NCI-H748 treated with DMSO at 0.1 percent for 48 hours (cell line): ENCODE measurements around the gene NR2E3.
"Not testable (repeated sequence)": the region's sequence is repeated elsewhere in the genome, so short reads cannot be mapped to it uniquely, and the experiment has no call there.

Experiments
- DNase-seq: peaks from one replicate; lab custom pipeline; 2025; lab: John Stamatoyannopoulos, UW

NR2E3 gene

GRCh38 chr15:71815301-71815700 is 4.9 kb downstream of the NR2E3 start:
- no peak for DNase-seq

GRCh38 chr15:71817351-71817750 is 7.0 kb downstream of the NR2E3 start:
- DNase-seq = no peak

GRCh38 chr15:71820127-71820526 is 9.8 kb downstream of the NR2E3 start:
- no peak for DNase-seq

GRCh38 chr15:71821547-71822129 is 11.3 kb downstream of the NR2E3 start:
- no peak for DNase-seq

GRCh38 chr15:71822890-71823630 is 12.7 kb downstream of the NR2E3 start:
- DNase-seq = no peak

GRCh38 chr15:71823801-71824200 is 13.4 kb downstream of the NR2E3 start:
- no peak for DNase-seq

GRCh38 chr15:71825021-71825730 is 14.8 kb downstream of the NR2E3 start:
- no peak for DNase-seq

- DNase-seq = no peak
These were observed 15.8 kb downstream of the NR2E3 start for GRCh38 chr15:71826196-71826595.

- no peak for DNase-seq
These were observed 20.6 kb downstream of the NR2E3 start for GRCh38 chr15:71830981-71831380.

GRCh38 chr15:71841563-71841962 is 31.2 kb downstream of the NR2E3 start:
- DNase-seq = no peak

GRCh38 chr15:71844916-71845315 is 34.6 kb downstream of the NR2E3 start:
- DNase-seq = no peak

- no peak for DNase-seq
These were observed 43.2 kb downstream of the NR2E3 start for GRCh38 chr15:71853543-71853942.

- DNase-seq = not testable (repeated sequence)
These were observed 47.9 kb downstream of the NR2E3 start for GRCh38 chr15:71858232-71858631.
